Fibroblast of peridontal ligament (primary cell): ENCODE results near the gene POLD1.

ENCODE experiments used
- DNase-seq: peaks from one replicate; pipeline ENCODE4 v3.0.0-alpha.2; 2010; ENCODE audit errors: extremely low read depth

Gene POLD1

GRCh38 chr19:50418176-50419021 lies 34.3 kb downstream of the POLD1 start, which contains the start of gene SPIB:
Gene SPIB (plus strand): TSS chr19:50418938. CDS start chr19:50418963, 25 bp downstream.
- no peak for DNase-seq

GRCh38 chr19:50419022-50419579 lies 35.0 kb downstream of the POLD1 start:
- DNase-seq, result no peak

DNA sequence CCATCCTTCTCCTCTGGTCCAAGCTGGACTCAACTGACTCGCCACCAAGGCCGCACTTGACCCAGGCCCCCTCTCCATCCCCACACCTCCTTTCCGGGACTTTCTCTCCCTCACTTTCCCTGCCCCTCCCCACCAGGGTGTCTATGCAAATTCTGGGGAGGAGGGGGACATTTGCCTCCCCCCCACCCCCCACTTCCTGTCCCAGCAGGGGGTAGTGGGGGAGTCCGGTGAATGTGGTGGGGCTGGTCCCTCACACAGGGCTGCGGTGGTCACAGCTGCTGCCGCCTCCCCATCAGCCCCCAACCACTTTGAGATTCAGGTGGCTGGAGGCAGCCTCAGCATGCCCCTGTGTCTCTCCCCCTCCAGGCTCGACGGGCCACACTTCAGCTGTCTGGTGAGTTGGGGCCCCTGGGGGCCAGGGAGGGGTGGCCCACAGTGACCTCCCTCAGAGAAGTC lies 35.5 kb downstream of the POLD1 start:
- DNase-seq, result no peak

- no peak for DNase-seq
Measured at GRCh38 chr19:50420127-50420526, 36.0 kb downstream of the POLD1 start.

GRCh38 chr19:50420808-50421207 lies 36.7 kb downstream of the POLD1 start:
- DNase-seq, result no peak

DNA sequence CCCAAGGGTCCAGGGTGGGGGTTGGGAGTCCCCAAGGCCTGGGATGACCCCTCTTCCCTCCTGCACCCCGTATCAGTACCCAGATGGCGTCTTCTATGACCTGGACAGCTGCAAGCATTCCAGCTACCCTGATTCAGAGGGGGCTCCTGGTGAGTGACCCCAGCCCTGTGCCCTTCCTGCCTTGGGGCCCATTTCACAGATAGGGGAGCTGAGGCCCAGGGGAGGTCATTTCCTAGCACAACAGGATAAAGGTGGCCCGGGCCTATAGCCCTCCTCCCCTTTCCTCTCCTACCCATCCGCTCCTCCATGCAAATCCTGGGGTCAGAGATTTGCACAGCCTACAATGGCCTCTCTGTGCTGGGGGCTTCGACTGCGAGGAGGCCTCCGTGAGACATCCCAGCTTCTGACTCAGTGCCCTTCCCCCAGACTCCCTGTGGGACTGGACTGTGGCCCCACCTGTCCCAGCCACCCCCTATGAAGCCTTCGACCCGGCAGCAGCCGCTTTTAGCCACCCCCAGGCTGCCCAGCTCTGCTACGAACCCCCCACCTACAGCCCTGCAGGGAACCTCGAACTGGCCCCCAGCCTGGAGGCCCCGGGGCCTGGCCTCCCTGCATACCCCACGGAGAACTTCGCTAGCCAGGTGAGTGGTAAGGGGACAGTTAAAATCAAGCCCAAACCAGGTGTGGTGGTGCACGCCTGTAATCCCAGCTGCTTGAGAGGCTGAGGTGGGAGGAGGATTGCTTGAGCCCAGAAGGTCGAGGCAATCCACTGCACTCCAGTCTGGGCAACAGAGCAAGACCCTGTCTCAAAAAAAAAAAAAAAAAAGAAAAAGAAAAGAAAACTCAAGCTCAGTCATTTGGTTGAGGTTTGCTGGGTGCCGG lies 38.5 kb downstream of the POLD1 start:
- no peak for DNase-seq

GRCh38 chr19:50423279-50424113 lies 39.3 kb downstream of the POLD1 start:
- no peak for DNase-seq

DNA sequence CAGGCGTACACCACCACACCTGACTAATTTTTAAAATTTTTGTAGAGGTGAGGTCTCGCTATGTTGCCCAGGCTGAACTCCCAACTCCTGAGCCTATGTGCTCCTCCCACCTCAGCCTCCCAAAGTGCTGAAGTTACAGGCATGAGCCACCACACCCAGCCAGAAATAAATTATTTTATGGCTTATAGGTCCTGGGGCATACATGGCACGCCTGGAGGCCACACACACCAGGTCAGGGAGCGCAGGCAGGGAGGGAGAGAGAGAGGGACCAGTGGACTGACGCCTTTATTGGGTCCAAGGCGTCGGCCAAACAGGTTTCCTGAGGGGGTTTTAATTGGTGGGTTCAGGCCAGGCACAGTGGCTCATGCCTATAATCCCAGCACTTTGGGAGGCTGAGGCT lies 41.4 kb downstream of the POLD1 start:
- no peak for DNase-seq

- no peak for DNase-seq
Measured at GRCh38 chr19:50427318-50427925, 43.3 kb downstream of the POLD1 start.

GRCh38 chr19:50427997-50428425 lies 43.9 kb downstream of the POLD1 start:
- peak; percentile 75 for DNase-seq

DNA sequence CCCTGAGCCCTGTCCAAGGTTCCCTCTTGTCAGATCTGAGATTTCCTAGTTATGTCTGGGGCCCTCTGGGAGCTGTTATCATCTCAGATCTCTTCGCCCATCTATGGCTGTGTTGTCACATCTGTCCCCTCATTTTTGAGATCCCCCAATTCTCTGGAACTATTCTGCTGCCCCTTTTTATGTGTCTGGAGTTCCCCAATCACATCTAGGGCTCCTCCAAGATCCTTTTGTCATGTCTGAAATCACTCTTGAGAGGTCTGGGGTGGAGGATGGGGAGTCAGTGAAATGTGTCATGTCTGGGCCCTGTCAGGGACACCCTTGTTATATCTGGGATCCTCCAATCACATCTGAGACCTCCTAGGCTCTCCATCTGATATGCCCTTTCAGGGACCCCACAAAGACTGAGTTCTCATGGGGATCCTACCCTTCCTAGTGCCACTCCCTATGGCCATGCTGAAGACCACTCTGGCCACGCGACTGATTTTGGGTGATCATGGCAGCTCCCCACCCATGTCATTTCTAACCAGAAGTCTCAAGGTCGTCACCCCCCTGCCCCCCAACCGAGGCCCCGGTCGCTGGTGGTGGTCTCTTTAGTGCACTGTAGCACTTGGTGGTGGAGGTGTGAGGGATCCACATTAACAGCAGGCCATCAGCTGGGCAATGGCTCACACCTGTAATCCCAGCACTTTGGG lies 44.8 kb downstream of the POLD1 start:
- DNase-seq, result no peak

DNA sequence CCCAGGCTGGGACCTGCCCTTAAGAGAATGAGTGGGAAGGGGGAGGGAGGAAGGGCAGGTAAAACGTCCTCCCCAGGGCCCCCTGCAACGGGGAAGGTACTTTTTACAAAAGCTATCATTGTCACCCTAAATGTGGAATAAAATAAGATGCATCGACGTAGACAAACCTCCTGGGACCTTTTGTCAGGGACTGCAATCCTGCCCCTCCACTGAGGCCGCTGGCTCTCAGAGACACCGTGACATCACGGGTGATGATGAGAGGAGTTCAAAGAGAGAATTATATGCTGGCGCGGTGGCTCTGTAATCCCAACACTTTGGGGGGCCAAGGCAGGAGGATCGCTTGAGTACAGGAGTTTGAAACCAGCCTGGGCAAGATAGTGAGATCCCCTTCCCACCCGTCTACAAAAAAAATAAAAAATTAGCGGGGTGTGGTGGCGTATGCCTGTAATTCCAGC lies 46.8 kb downstream of the POLD1 start:
- no peak for DNase-seq

DNA sequence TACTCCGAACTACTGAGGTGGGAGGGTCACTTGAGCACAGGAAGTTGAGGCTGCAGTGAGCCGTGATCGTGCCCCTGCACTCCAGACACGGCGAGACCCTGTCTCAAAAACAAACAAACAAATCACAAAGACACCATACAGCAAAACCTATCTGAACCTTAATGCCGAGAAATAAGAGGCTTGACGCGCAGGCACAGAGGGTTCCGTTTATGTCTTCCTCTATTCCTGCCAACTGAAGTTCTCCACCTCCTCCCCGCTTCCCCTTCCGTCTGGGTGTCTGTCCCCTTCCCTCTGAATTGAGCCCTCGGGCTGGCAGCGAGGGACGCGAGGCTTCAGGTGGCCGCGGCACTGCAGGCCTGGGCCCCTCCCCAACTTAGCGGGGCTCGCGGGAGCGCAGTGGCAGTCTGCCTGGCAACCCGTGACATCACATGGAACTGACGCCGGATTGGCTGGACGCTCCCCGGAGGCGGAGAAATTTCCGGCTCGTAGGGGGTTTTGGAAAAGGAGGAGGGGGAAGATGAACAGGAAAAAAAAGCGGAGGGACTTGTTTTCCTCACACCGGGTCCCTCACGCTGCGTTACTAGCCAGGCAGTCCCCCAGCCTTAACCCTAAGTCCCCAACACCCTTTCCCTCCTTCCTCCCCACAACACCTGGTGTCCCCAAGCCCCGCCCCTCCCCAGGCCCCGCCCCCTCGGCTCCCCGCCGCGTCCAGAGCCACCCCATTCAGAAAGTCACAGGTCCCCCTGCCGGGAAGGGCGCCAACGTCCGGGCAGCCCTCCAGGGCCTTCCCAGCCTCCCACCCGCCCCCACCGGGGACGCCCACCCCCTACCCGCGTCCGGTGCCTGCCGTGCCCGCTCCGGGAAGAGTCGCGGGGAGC lies 47.4 kb downstream of the POLD1 start:
- DNase-seq, result peak; percentile 66

DNA sequence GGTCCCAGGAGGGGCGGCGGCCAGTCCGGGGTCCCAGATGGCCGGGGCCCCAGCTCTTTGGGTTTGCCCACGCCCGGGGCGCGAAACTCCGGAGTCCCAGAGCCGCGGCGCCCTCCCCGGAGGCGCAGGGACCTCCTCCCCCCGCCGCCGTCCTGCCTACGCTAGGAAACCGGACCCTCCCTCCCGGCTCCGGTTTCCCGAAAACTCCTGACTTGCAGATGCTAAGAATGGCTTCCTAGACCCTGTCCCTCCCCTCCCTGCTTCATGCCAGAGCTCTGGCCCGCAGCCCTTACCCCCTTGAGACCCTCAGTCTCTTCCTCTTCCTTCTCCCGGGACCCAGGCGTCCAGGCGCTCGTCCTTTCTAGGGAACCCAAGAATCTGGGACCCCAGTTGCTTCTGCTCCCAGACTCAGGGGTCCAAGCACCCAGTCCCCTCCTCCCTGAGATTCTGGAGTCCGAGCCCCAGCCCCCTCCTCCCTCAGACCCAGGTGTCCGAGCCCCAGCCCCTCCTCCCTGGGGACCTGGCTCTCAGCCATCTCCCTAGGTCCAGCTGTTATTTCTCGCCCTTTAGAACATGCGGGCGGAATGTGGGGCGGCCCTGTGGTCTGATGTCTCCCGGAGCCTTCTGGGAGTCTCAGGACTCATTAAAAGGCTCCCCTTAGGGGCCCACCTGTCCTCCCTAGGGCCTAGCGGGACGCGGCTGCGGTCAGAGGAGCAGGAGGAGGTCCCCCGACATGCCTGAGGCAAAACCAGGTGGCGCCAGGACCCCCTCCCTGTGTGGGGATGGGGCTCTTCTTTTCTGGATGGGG lies 48.3 kb downstream of the POLD1 start, which contains the start of gene MYBPC2:
MYBPC2 (plus strand) TSS at position 672 of the 808 bp plus-strand sequence; CDS start at position 734, 62 bp downstream.
- DNase-seq, result no peak

DNA sequence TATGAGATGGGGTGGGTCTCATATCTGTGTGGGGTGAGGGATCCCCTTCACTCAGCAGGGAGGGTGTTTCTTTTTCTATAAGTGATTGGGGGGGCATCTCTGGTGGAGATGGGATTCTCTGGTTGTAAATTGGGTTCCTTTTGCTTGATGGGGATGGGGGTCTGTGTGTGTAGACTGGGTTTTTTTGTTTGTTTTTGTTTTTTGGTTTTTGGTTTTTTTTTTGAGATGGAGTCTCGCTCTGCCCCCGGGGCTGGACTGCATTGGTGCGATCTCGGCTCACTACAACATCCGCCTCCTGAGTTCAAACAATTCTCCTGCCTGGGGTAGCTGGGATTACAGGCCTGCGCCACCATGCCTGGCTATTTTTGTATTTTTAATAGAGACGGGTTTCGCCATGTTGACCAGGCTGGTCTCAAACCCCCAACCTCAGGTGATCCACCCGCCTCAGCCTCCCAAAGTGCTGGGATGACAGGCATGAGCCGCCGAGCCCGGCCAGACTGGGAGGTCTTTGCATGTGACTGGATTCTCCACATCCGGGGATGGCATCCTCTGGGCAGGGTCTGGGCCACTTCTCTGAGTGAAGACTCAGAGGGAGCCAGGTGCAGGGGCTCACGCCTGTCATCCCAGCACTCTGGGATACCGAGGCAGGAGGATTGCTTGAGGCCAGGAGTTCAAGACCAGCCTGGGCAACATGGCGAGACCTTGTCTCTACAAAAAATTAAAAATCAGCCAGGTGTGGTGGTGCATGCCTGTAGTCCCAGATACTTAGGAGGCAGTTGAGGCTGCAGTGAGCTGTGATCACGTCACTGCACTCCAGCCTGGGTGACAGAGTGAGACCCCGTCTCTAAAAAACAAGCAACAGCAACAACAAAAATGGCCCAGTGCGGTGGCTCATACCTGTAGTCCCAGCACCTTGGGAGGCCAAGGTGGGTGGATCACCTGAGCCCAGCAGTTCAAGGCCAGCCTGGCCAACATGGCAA lies 49.3 kb downstream of the POLD1 start:
- DNase-seq, result no peak

- DNase-seq, result no peak
Measured at GRCh38 chr19:50434525-50434924, 50.4 kb downstream of the POLD1 start.

DNA sequence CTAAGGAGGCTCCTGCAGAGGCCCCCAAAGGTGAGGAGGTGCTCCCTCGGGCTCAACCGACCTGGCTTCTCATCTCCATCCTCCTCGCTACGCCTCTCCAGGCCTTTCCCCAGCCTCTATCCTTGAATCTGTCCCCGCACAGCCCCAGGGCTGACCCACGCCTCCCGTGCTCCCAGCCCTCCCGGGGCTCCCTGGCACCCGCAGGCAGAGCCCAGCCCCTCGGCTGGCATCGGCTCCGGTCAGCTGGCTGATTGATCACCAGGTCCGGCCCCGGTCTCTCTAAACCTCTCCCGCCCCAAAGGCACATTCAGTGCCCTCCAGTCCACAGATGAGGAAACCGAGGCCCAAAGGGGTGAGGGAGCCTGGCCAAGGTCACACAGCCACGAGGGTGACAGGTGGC lies 51.1 kb downstream of the POLD1 start:
- no peak for DNase-seq
